NT2/D1 (cell line): ENCODE measurements around the gene PPIL6.
"Not testable (repeated sequence)": the region's sequence is repeated elsewhere in the genome, so short reads cannot be mapped to it uniquely, and the experiment has no call there.

Experiments used
- DNase-seq: peaks from one replicate; pipeline ENCODE4 v3.0.0-alpha.2; 2011; ENCODE audit warnings: low read depth, low spot score
- H3K27me3 ChIP-seq: 2 replicates; pipeline ENCODE4 v1.6.0; 2011; ENCODE audit warnings: mild to moderate bottlenecking; ENCODE audit not compliant: insufficient read length, insufficient read depth
- H3K36me3 ChIP-seq: 2 replicates; pipeline ENCODE4 v1.6.1; 2011; ENCODE audit warnings: mild to moderate bottlenecking, low read length, mixed read lengths; ENCODE audit not compliant: insufficient read depth, insufficient read length
- H3K4me1 ChIP-seq: 2 replicates; pipeline ENCODE4 v1.5.1; 2011; ENCODE audit not compliant: insufficient read depth, insufficient read length
- H3K4me3 ChIP-seq: 2 replicates; pipeline ENCODE4 v1.5.1; 2011; ENCODE audit warnings: low read depth; ENCODE audit not compliant: insufficient read length
- H3K9ac ChIP-seq: 2 replicates; pipeline ENCODE4 v1.6.0; 2011; ENCODE audit warnings: low read depth; ENCODE audit not compliant: insufficient read length
- H3K9me3 ChIP-seq: 2 replicates; pipeline ENCODE4 v1.5.1; 2011; ENCODE audit warnings: mild to moderate bottlenecking, low read length; ENCODE audit not compliant: insufficient read depth
- SUZ12 ChIP-seq: IDR thresholded peaks from 2 replicates; pipeline ENCODE4 v1.6.1; 2011; ENCODE audit not compliant: insufficient read length, insufficient read depth; ENCODE audit errors: extremely low read depth
- YY1 ChIP-seq: IDR thresholded peaks from 2 replicates; pipeline ENCODE4 v1.6.1; 2011; ENCODE audit not compliant: insufficient read length, insufficient read depth
- ZNF274 ChIP-seq: IDR thresholded peaks from 2 replicates; pipeline ENCODE4 v1.6.1; 2011; ENCODE audit warnings: mild to moderate bottlenecking, low read depth, low read length

Gene PPIL6

GRCh38 chr6:109461733-109462526 is 21.5 kb upstream of the PPIL6 start:
- Histone ChIP-seq H3K4me3 (no peak overlapping the region), H3K9me3 (no peaks in the 10 kb centered on the region), H3K4me1 (peaks cover 4% of the 10 kb centered on the region), H3K9ac (no peak overlapping the region), H3K36me3 (peaks cover 48% of the 10 kb centered on the region), H3K27me3 (no peaks in the 10 kb centered on the region)
- no peak for DNase-seq
- no peak for TF ChIP-seq ZNF274
- TF ChIP-seq YY1: no peak
- no peak for TF ChIP-seq SUZ12

- peaks cover 43% of the 10 kb centered on the region for H3K36me3 ChIP-seq
- not testable (repeated sequence) for DNase-seq, H3K4me3 ChIP-seq, H3K4me1 ChIP-seq, H3K9me3 ChIP-seq, H3K27me3 ChIP-seq, H3K9ac ChIP-seq
Observed at GRCh38 chr6:109461205-109461604, 20.8 kb upstream of the PPIL6 start.

DNA sequence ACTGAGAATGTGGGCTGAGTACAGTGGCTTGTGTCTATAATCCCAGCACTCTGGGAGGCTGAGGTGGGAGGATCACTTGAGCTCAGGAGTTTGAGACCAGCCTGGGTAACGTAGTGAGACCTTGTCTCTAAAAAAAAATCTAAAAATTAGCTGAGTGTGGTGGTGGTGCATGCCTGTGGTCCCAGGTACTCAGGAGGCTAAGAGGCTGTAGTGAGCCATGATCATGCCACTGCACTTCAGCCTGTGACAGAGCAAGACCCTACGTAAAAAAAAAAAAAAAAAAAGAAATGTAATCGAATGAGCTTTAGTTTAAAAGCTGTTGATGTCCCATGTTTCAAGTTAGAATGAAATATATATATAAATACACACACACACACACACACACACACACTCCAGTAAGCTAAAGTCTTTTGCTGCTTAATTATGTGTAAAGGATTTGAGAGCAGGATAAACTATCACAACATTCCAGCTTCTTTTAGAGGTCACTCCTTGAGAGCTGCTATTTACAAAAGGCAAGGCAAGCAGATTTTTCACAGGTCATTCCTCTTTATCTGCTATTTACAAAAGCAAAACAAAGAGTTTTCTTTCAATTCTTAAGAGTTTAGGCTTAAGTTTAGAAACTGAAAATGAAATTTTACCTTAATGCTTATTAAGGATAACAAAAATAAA is 19.9 kb upstream of the PPIL6 start:
- H3K9me3 ChIP-seq: no peaks in the 10 kb centered on the region
- peaks cover 4% of the 10 kb centered on the region for H3K4me1 ChIP-seq
- TF ChIP-seq SUZ12: no peak
- no peak for TF ChIP-seq YY1
- no peak for TF ChIP-seq ZNF274
- H3K27me3 ChIP-seq: no peaks in the 10 kb centered on the region
- H3K4me3 ChIP-seq: no peak overlapping the region
- no peak for DNase-seq
- H3K9ac ChIP-seq: no peak overlapping the region
- peaks cover 34% of the 10 kb centered on the region for H3K36me3 ChIP-seq

GRCh38 chr6:109458774-109459531 is 18.5 kb upstream of the PPIL6 start:
- Histone ChIP-seq H3K4me3 (no peak overlapping the region), H3K27me3 (no peaks in the 10 kb centered on the region), H3K9ac (no peak overlapping the region), H3K36me3 (peaks cover 22% of the 10 kb centered on the region), H3K9me3 (no peaks in the 10 kb centered on the region), H3K4me1 (peaks cover 10% of the 10 kb centered on the region)
- no peak for DNase-seq
- no peak for TF ChIP-seq SUZ12
- no peak for TF ChIP-seq YY1
- no peak for TF ChIP-seq ZNF274

- TF ChIP-seq YY1 (no peak), ZNF274 (no peak), SUZ12 (no peak)
- Histone ChIP-seq H3K4me3 (no peak overlapping the region), H3K9me3 (no peaks in the 10 kb centered on the region), H3K36me3 (peaks cover 27% of the 10 kb centered on the region), H3K4me1 (peaks cover 14% of the 10 kb centered on the region), H3K27me3 (no peaks in the 10 kb centered on the region), H3K9ac (no peak overlapping the region)
- DNase-seq: no peak
Observed at GRCh38 chr6:109457562-109457996, 17.2 kb upstream of the PPIL6 start.

- Histone ChIP-seq H3K27me3 (no peaks in the 10 kb centered on the region), H3K36me3 (peaks cover 27% of the 10 kb centered on the region), H3K9ac (peak overlapping the region; percentile 80), H3K9me3 (no peaks in the 10 kb centered on the region), H3K4me3 (peak overlapping the region; percentile 70), H3K4me1 (peaks cover 14% of the 10 kb centered on the region)
- TF ChIP-seq YY1: no peak
- no peak for TF ChIP-seq ZNF274
- DNase-seq: no peak
Observed at GRCh38 chr6:109456710-109457561, 16.5 kb upstream of the PPIL6 start.
